H1 (cell line): ENCODE results near the gene ZFP91. TPM values are rescaled to one million over a fixed set of nuclear protein-coding genes. Genes with fewer than 3 reads are reported as not detected.

ENCODE experiments used
- CEBPB ChIP-seq: IDR thresholded peaks from 2 replicates; pipeline ENCODE4 v1.6.1; 2012; ENCODE audit warnings: low read depth, low read length
- EGR1 ChIP-seq: IDR thresholded peaks from 2 replicates; pipeline ENCODE4 v1.6.1; 2011; ENCODE audit warnings: low read depth, low read length, borderline replicate concordance
- FOSL1 ChIP-seq: IDR thresholded peaks from 2 replicates; pipeline ENCODE4 v1.6.1; 2011; ENCODE audit warnings: mild to moderate bottlenecking, low read depth, low read length, moderate library complexity; ENCODE audit not compliant: insufficient read depth
- JUND ChIP-seq: IDR thresholded peaks from 2 replicates; pipeline ENCODE4 v1.6.1; 2011; ENCODE audit warnings: mild to moderate bottlenecking, improper control_type of control experiment, low read length
- RAD21 ChIP-seq, 2 experiments: IDR thresholded peaks in 1 of 2; conservative IDR thresholded peaks in 1 of 2; 2 replicates each; pipeline ENCODE4 v1.6.1; 2011; ENCODE audit warnings: low read depth in 2 of 2, low read length in 2 of 2, improper control_type of control experiment in 1 of 2, inconsistent platforms in 1 of 2, mild to moderate bottlenecking in 1 of 2, moderate library complexity in 1 of 2
- RBBP5 ChIP-seq: IDR thresholded peaks from 2 replicates; pipeline ENCODE4 v1.7.1; 2012; ENCODE audit warnings: low read depth, mild to moderate bottlenecking, inconsistent platforms, low read length, moderate library complexity, borderline replicate concordance
- polyA plus RNA-seq, 7 experiments: library from polyadenylated mRNA; depleted of rRNA in 3 of 7; stranded (reverse) in 5 of 7; unstranded in 2 of 7; fragments of >200 nt in 5 of 7; fragments of 200-250 nt in 2 of 7; gene quantifications; 1 replicate in 5 of 7; 2 replicates in 1 of 7; 4 replicates in 1 of 7; pipeline versions ENCODE4 v1.2.1 to v1.2.3, GENCODE V29; 2011 to 2013; ENCODE audit warnings: missing spikeins in 2 of 7, mixed read lengths in 2 of 7
- total RNA-seq: library from RNA; stranded (reverse); fragmentation: NEBNext Ultra II Directional; extraction: Animal tissue kit (Norgen Biotek cat#: 25700); gene quantifications from 2 replicates; pipeline ENCODE4 v1.2.1, GENCODE V29; 2021

The ZFP91 gene
- total and polyA plus RNA-seq, 2 of the 8 experiments (the other 6 are each of a cell fraction or from before 2014, with no cell fraction given) = 10.7 to 29.0 TPM

- TF ChIP-seq FOSL1 = no peak
- no peak for TF ChIP-seq RBBP5
- TF ChIP-seq CEBPB = no peak
- TF ChIP-seq JUND = no peak
- no peak for TF ChIP-seq EGR1
- no peak for TF ChIP-seq RAD21 (IDR thresholded peaks at IDR 0.05 in 1 of 2, conservative IDR thresholded peaks at IDR 0.05 in 1 of 2; ENCODE audit: low read depth in 2 of 2, low read length in 2 of 2)
Measured at GRCh38 chr11:58641341-58641740, 62.5 kb downstream of the ZFP91 start (continued).
